ENCODE results near the gene ENPP6.

ENPP6 gene

DNA sequence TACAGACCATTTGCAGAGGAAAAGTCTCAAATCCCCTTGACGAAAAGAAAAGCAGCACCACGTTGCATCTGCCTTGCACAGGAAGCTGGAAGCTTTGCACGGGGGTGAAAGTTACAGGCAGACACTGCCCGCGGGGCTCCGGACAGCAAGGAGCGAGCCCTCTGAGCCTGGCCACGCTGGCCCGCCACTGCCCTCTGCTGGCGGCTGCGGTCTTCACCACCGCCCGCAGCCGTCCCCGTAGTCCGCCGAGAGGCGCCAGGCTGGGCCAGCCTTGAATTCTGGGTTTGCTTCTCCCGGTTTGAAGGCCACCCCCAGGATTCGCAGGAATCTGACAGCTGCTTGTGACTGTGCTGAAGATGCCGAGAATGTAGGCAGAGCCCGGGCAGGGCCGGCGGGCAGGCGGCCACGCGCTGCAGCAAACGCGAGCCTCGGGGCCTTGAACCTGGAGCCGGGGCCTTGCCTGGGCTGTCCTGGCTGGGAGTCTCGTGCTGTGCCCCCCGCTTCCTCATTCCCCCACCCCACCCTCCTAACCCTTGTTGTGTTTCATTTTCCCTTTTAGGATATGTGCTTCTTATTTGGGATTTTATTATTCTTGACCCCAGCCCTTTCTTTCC, 49.2 kb downstream of the ENPP6 start:
- Histone ChIP-seq H3K36me3 (replicated peaks) (no peaks in the 10 kb centered on the region), H3K27ac (no peak overlapping the region), H3K4me3 (ENCODE audit: low read depth, low read length) (no peak overlapping the region), H3K27me3 (replicated peaks) (no peaks in the 10 kb centered on the region)
- DNase-seq = peak; percentile 36
- in situ Hi-C loops (cut with HindIII; ENCODE audit: low pct_ligation_motif_present, low sequenced_read_pairs) = loop anchor here (25.0 kb wide), 1 partner anchor 331 kb away; no protein-coding TSS in a partner anchor
- TF ChIP-seq CTCF (IDR thresholded peaks at IDR 0.05; ENCODE audit: low read depth, low read length, missing control alignments) = peak; percentile 89

DNA sequence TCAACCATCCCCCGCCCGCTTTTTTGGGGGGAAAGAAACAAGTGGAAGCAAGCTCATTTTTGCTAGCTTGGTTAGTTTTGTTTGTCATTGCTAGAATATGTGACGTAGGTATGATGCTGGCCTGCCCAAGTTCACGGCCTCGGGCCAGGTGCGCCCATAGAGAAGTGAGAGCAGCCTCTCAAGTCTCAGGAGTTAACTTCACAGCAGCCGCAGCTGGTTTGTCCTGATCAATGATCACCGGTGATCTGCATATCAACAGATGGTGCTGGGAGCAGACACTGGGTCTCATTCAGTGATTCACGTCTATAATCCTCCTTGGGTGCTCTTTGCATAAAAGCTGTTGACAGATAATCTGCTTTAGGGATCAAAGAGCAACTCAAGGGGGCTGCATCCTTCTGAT, 50.1 kb downstream of the ENPP6 start:
- DNase-seq = no peak
- H3K4me3 ChIP-seq (ENCODE audit: low read depth, low read length) = no peak overlapping the region
- no peaks in the 10 kb centered on the region for H3K27me3 ChIP-seq (replicated peaks)
- no peak overlapping the region for H3K27ac ChIP-seq
- TF ChIP-seq CTCF (IDR thresholded peaks at IDR 0.05; ENCODE audit: low read depth, low read length, missing control alignments) = no peak
- no peaks in the 10 kb centered on the region for H3K36me3 ChIP-seq (replicated peaks)
- in situ Hi-C loops (cut with HindIII; ENCODE audit: low pct_ligation_motif_present, low sequenced_read_pairs) = loop anchor here (25.0 kb wide), 1 partner anchor 330 kb away; no protein-coding TSS in a partner anchor

DNA sequence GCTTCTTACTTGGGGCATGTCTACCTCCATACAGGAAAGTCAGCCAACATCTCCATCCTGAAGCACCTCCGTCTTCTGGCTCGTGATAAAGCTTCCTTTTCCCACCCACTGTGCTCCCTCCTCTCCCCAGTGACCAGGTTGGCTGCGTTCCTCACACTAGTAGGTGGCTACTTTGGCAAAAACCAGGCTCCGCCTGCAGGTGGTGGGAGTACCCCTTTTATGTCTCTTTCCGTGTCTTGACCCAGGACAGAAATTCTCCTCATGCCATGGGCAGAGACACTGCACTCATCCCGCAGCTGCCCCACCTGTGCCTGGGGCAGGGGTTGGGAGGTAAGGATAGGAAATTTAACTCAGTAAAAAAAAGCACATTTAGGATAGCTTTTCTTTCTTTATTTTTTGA, 50.9 kb downstream of the ENPP6 start:
- Histone ChIP-seq H3K27ac (no peak overlapping the region), H3K4me3 (ENCODE audit: low read depth, low read length) (no peak overlapping the region), H3K27me3 (replicated peaks) (no peaks in the 10 kb centered on the region), H3K36me3 (replicated peaks) (no peaks in the 10 kb centered on the region)
- TF ChIP-seq CTCF (IDR thresholded peaks at IDR 0.05; ENCODE audit: low read depth, low read length, missing control alignments) = no peak
- DNase-seq = no peak
- in situ Hi-C loops (cut with HindIII; ENCODE audit: low pct_ligation_motif_present, low sequenced_read_pairs) = loop anchor here (25.0 kb wide), 1 partner anchor 329 kb away; no protein-coding TSS in a partner anchor

DNA sequence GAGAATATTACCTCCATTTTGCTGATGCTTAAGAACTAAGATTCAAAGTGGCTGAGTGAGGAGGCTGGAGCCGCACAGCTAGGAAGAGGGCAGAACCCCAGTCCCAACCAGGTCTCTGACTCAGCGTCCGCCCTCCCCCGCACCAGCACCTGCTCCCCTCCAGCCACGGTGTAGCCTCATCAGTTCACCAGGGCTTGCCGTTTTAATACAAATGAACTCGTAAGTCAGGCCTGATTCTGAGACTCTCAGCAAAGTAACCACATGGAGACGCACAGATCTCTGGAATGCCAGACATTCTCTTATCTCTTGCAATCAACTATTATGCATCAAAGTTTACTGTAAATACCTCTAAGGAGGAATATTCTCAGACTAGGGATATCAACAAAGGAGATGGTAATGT, 52.4 kb downstream of the ENPP6 start:
- no peak overlapping the region for H3K4me3 ChIP-seq (ENCODE audit: low read depth, low read length)
- H3K27ac ChIP-seq = no peak overlapping the region
- no peaks in the 10 kb centered on the region for H3K27me3 ChIP-seq (replicated peaks)
- no peaks in the 10 kb centered on the region for H3K36me3 ChIP-seq (replicated peaks)
- DNase-seq = peak; percentile 34
- no peak for TF ChIP-seq CTCF (IDR thresholded peaks at IDR 0.05; ENCODE audit: low read depth, low read length, missing control alignments)
- in situ Hi-C loops (cut with HindIII; ENCODE audit: low pct_ligation_motif_present, low sequenced_read_pairs) = loop anchor here (25.0 kb wide), 1 partner anchor 328 kb away; no protein-coding TSS in a partner anchor

DNA sequence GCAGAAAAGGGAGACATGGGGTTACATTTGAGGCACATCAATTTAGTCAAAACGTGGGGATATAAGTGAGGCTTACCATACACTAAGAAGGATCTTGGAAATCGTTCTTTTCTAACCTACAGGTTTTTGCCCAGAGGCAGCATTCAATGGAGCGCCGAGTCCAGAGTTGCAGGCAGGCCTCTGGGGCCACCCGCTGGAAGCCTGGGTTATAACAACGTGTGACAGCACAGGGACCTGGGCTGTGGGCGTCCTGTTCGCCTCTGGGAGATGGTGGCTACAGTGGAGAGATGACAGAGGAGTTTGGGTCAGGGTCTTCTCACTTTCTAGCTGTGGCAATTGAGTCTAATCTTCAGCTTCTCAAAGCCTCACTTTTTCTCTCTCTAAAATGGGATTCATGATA, 53.9 kb downstream of the ENPP6 start:
- TF ChIP-seq CTCF (IDR thresholded peaks at IDR 0.05; ENCODE audit: low read depth, low read length, missing control alignments) = peak; percentile 79
- in situ Hi-C loops (cut with HindIII; ENCODE audit: low pct_ligation_motif_present, low sequenced_read_pairs) = loop anchor here (25.0 kb wide), 1 partner anchor 327 kb away; no protein-coding TSS in a partner anchor
- peak; percentile 34 for DNase-seq

GRCh38 chr4:184162596-184162995, 55.1 kb downstream of the ENPP6 start:
- no peak for DNase-seq
- in situ Hi-C loops (cut with HindIII; ENCODE audit: low pct_ligation_motif_present, low sequenced_read_pairs) = loop anchor here (25.0 kb wide), 1 partner anchor 325 kb away; no protein-coding TSS in a partner anchor
- no peak for TF ChIP-seq CTCF (IDR thresholded peaks at IDR 0.05; ENCODE audit: low read depth, low read length, missing control alignments)
- no peak overlapping the region for H3K27ac ChIP-seq
- no peaks in the 10 kb centered on the region for H3K27me3 ChIP-seq (replicated peaks)
- no peak overlapping the region for H3K4me3 ChIP-seq (ENCODE audit: low read depth, low read length)
- H3K36me3 ChIP-seq (replicated peaks) = no peaks in the 10 kb centered on the region

More for the DNA sequence above, 53.9 kb downstream of the ENPP6 start:
- no peak overlapping the region for H3K27ac ChIP-seq
- no peaks in the 10 kb centered on the region for H3K27me3 ChIP-seq (replicated peaks)
- H3K36me3 ChIP-seq (replicated peaks) = no peaks in the 10 kb centered on the region
- no peak overlapping the region for H3K4me3 ChIP-seq (ENCODE audit: low read depth, low read length)
